HL-60 (cell line): ENCODE results near the gene FABP3.

Source experiments
- DNase-seq, 2 experiments: peaks; one replicate each; pipeline ENCODE4 v3.0.0-alpha.2; 2010 to 2020; ENCODE audit warnings: low read depth in 1 of 2, low spot score in 1 of 2
- H3K27ac ChIP-seq: fragments of 250-450 bp; sonication (Bioruptor Pico); replicated peaks from 2 replicates; pipeline ENCODE4 v1.5.1; 2020; ENCODE audit warnings: mild to moderate bottlenecking, moderate library complexity
- H3K27me3 ChIP-seq: fragments of 250-450 bp; sonication (Bioruptor Pico); 2 replicates; pipeline ENCODE4 v1.5.1; 2021; ENCODE audit warnings: mild to moderate bottlenecking, moderate library complexity; ENCODE audit not compliant: insufficient read depth, poor library complexity, severe bottlenecking
- H3K4me3 ChIP-seq: replicated peaks from 2 replicates; pipeline ENCODE4 v1.5.1; 2011; ENCODE audit warnings: mild to moderate bottlenecking, control low read depth, low read length; ENCODE audit not compliant: insufficient read depth
- GABPA ChIP-seq: IDR thresholded peaks from 2 replicates; pipeline ENCODE4 v1.6.1; 2012; ENCODE audit warnings: low read depth
- POLR2AphosphoS5 ChIP-seq: IDR thresholded peaks from 2 replicates; pipeline ENCODE4 v1.6.1; 2012; ENCODE audit warnings: low read depth
- SPI1 ChIP-seq: IDR thresholded peaks from 2 replicates; pipeline ENCODE4 v1.6.1; 2012; ENCODE audit warnings: low read depth, mild to moderate bottlenecking, borderline replicate concordance
- TF ChIP-seq, protein P1 (sequence below): IDR thresholded peaks from one replicate; pipeline ENCODE4 v1.5.1; 2011; ENCODE audit warnings: low read length, control low read depth, inconsistent platforms; ENCODE audit not compliant: insufficient read depth
- TF ChIP-seq, protein P2 (sequence below): IDR thresholded peaks from 2 replicates; pipeline ENCODE4 v1.6.1; 2012; ENCODE audit warnings: low read depth; ENCODE audit not compliant: insufficient replicate concordance

Gene FABP3

DNA sequence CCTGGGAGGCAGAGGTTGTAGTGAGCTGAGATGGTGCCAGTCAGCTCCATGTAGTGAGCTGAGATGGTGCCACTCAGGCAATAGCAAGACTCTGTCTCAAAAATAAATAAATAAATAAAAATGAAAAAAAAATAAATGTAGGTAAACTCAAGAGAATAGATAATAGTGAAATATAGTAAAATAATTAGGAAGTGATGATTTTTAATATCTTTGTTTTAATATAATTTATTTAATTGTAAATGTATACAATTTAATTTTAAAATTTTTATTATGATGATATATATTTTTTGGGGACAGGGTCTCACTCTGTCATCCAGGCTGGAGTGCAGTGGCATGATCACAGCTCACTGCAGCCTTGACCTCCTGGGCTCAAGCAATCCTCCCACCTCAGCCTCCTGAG lies 20.6 kb upstream of the FABP3 start:
- no peak for DNase-seq
- Histone ChIP-seq H3K4me3 (no peak overlapping the region), H3K27ac (no peak overlapping the region), H3K27me3 (no peaks in the 10 kb centered on the region)
- TF ChIP-seq POLR2AphosphoS5 (no peak), GABPA (no peak), SPI1 (no peak)
- TF ChIP-seq, protein P1, sequence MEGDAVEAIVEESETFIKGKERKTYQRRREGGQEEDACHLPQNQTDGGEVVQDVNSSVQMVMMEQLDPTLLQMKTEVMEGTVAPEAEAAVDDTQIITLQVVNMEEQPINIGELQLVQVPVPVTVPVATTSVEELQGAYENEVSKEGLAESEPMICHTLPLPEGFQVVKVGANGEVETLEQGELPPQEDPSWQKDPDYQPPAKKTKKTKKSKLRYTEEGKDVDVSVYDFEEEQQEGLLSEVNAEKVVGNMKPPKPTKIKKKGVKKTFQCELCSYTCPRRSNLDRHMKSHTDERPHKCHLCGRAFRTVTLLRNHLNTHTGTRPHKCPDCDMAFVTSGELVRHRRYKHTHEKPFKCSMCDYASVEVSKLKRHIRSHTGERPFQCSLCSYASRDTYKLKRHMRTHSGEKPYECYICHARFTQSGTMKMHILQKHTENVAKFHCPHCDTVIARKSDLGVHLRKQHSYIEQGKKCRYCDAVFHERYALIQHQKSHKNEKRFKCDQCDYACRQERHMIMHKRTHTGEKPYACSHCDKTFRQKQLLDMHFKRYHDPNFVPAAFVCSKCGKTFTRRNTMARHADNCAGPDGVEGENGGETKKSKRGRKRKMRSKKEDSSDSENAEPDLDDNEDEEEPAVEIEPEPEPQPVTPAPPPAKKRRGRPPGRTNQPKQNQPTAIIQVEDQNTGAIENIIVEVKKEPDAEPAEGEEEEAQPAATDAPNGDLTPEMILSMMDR = no peak
- TF ChIP-seq, protein P2, sequence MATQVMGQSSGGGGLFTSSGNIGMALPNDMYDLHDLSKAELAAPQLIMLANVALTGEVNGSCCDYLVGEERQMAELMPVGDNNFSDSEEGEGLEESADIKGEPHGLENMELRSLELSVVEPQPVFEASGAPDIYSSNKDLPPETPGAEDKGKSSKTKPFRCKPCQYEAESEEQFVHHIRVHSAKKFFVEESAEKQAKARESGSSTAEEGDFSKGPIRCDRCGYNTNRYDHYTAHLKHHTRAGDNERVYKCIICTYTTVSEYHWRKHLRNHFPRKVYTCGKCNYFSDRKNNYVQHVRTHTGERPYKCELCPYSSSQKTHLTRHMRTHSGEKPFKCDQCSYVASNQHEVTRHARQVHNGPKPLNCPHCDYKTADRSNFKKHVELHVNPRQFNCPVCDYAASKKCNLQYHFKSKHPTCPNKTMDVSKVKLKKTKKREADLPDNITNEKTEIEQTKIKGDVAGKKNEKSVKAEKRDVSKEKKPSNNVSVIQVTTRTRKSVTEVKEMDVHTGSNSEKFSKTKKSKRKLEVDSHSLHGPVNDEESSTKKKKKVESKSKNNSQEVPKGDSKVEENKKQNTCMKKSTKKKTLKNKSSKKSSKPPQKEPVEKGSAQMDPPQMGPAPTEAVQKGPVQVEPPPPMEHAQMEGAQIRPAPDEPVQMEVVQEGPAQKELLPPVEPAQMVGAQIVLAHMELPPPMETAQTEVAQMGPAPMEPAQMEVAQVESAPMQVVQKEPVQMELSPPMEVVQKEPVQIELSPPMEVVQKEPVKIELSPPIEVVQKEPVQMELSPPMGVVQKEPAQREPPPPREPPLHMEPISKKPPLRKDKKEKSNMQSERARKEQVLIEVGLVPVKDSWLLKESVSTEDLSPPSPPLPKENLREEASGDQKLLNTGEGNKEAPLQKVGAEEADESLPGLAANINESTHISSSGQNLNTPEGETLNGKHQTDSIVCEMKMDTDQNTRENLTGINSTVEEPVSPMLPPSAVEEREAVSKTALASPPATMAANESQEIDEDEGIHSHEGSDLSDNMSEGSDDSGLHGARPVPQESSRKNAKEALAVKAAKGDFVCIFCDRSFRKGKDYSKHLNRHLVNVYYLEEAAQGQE = no peak

DNA sequence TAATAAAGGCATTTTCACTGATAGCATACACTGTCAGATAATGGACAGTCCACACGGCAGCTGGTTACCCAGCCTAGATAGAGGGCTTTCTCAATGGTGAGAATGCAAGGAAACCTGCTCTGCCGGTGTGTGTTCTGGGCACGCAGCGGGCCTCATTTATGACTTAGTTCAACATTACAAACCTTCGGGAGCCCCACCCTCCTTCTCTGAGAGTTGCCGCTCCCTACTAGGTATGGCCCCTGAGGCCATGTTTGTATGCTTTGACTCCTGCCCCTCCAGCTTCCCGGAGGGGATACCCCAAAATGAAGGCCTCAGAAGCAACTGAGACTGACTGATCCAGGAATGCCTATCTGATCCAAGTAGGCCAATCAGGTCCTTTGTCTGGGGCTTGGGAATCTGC lies 17.2 kb upstream of the FABP3 start:
- Histone ChIP-seq H3K27me3 (peaks cover 2% of the 10 kb centered on the region), H3K27ac (no peak overlapping the region), H3K4me3 (no peak overlapping the region)
- no peak for TF ChIP-seq SPI1
- no peak for TF ChIP-seq GABPA
- TF ChIP-seq, protein P1 = no peak
- TF ChIP-seq POLR2AphosphoS5 = no peak
- TF ChIP-seq, protein P2 = no peak
- DNase-seq = no peak

DNA sequence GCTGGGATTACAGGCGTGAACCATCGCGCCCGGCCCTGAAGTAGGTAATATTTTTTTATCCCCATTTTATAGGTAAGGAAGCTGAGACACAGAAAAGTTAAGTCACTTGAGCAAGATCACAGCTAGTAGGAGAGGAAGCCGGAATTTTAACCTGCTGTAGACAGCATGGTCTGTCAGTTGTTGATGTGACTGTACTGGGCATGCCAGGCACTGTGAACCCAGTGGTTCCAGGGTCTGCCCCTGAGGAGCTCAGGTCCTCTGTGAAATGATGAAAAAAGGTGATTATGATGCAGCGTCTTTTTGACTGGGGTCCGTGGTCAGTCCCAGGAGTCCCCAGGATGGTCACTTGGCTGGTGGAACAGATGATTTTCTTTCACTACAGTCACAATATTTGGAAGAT lies 16.7 kb upstream of the FABP3 start:
- TF ChIP-seq POLR2AphosphoS5 = no peak
- TF ChIP-seq, protein P2 = no peak
- TF ChIP-seq, protein P1 = no peak
- TF ChIP-seq SPI1 = no peak
- TF ChIP-seq GABPA = no peak
- H3K27me3 ChIP-seq = peaks cover 2% of the 10 kb centered on the region
- DNase-seq = no peak
- no peak overlapping the region for H3K4me3 ChIP-seq
- no peak overlapping the region for H3K27ac ChIP-seq
